Measurements from ENCODE around the gene MACROD2.

Gene MACROD2

DNA sequence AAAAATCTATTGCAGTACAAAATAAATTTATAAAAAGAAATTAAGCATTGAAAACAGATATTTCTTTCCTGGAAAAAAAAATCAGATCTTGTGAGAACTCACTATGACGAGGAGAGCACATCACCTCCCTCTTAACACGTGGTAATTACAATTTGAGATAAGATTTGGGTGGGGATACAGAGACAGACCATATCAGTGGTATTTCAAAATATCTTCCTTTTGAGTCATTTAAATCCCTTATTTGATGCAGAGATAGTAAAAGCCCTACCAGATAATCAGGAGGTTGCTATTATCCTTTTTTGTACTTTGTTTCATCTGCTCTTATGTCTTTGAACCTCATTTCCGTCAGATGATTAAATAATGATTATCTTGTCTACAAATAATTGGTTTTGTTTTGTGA is 1777.5 kb downstream of the MACROD2 start:
- no peak for ATAC-seq

DNA sequence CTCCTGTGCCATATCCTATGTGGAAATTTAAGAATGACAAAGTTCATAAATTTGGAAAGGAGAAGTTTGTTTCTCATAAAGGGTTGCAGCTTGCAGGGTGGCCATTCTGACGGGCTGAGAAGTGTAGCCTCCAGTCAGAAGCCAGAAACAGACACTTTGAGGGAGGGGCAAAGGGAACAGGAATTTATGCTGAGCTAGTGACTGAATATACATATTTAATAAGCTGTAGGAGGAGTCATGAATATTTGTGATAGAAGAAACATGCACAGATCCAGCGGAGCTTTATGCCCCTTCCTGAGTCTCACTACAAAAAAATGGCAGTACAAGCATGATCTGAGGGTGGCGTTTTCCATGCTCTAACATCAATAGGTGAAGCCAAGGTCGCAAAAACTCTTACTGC is 1779.6 kb downstream of the MACROD2 start:
- ATAC-seq: no peak
- TF ChIP-seq, protein P1, sequence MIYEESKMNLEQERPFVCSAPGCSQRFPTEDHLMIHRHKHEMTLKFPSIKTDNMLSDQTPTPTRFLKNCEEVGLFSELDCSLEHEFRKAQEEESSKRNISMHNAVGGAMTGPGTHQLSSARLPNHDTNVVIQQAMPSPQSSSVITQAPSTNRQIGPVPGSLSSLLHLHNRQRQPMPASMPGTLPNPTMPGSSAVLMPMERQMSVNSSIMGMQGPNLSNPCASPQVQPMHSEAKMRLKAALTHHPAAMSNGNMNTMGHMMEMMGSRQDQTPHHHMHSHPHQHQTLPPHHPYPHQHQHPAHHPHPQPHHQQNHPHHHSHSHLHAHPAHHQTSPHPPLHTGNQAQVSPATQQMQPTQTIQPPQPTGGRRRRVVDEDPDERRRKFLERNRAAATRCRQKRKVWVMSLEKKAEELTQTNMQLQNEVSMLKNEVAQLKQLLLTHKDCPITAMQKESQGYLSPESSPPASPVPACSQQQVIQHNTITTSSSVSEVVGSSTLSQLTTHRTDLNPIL (CRISPR knock-in tag; IDR thresholded peaks at IDR 0.05; ENCODE audit: low read depth): no peak
- TF ChIP-seq CSDC2 (CRISPR knock-in tag; IDR thresholded peaks at IDR 0.05): no peak
- TF ChIP-seq, protein P2, sequence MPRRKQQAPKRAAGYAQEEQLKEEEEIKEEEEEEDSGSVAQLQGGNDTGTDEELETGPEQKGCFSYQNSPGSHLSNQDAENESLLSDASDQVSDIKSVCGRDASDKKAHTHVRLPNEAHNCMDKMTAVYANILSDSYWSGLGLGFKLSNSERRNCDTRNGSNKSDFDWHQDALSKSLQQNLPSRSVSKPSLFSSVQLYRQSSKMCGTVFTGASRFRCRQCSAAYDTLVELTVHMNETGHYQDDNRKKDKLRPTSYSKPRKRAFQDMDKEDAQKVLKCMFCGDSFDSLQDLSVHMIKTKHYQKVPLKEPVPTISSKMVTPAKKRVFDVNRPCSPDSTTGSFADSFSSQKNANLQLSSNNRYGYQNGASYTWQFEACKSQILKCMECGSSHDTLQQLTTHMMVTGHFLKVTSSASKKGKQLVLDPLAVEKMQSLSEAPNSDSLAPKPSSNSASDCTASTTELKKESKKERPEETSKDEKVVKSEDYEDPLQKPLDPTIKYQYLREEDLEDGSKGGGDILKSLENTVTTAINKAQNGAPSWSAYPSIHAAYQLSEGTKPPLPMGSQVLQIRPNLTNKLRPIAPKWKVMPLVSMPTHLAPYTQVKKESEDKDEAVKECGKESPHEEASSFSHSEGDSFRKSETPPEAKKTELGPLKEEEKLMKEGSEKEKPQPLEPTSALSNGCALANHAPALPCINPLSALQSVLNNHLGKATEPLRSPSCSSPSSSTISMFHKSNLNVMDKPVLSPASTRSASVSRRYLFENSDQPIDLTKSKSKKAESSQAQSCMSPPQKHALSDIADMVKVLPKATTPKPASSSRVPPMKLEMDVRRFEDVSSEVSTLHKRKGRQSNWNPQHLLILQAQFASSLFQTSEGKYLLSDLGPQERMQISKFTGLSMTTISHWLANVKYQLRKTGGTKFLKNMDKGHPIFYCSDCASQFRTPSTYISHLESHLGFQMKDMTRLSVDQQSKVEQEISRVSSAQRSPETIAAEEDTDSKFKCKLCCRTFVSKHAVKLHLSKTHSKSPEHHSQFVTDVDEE (CRISPR knock-in tag; IDR thresholded peaks at IDR 0.05): no peak
- no peak for TF ChIP-seq ZC3H10 (CRISPR knock-in tag; IDR thresholded peaks at IDR 0.05)
- TF ChIP-seq ZFP30 (CRISPR knock-in tag; IDR thresholded peaks at IDR 0.05): no peak
- TF ChIP-seq PPARA (CRISPR knock-in tag; IDR thresholded peaks at IDR 0.05; ENCODE audit: borderline replicate concordance): no peak
- TF ChIP-seq RARB (CRISPR knock-in tag; IDR thresholded peaks at IDR 0.05): no peak
- no peak for TF ChIP-seq SNAI2 (CRISPR knock-in tag; IDR thresholded peaks at IDR 0.05)
- no peak for TF ChIP-seq ARNTL (CRISPR knock-in tag; IDR thresholded peaks at IDR 0.05; ENCODE audit: borderline replicate concordance, low read depth)
- TF ChIP-seq OSR1 (CRISPR knock-in tag; IDR thresholded peaks at IDR 0.05): no peak
- TF ChIP-seq, protein P3, sequence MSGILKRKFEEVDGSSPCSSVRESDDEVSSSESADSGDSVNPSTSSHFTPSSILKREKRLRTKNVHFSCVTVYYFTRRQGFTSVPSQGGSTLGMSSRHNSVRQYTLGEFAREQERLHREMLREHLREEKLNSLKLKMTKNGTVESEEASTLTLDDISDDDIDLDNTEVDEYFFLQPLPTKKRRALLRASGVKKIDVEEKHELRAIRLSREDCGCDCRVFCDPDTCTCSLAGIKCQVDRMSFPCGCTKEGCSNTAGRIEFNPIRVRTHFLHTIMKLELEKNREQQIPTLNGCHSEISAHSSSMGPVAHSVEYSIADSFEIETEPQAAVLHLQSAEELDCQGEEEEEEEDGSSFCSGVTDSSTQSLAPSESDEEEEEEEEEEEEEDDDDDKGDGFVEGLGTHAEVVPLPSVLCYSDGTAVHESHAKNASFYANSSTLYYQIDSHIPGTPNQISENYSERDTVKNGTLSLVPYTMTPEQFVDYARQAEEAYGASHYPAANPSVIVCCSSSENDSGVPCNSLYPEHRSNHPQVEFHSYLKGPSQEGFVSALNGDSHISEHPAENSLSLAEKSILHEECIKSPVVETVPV (CRISPR knock-in tag; IDR thresholded peaks at IDR 0.05): no peak
- TF ChIP-seq BACH2 (CRISPR knock-in tag; IDR thresholded peaks at IDR 0.05; ENCODE audit: borderline replicate concordance): no peak

More for the DNA sequence above, 1777.5 kb downstream of the MACROD2 start:
- TF ChIP-seq, protein P4, sequence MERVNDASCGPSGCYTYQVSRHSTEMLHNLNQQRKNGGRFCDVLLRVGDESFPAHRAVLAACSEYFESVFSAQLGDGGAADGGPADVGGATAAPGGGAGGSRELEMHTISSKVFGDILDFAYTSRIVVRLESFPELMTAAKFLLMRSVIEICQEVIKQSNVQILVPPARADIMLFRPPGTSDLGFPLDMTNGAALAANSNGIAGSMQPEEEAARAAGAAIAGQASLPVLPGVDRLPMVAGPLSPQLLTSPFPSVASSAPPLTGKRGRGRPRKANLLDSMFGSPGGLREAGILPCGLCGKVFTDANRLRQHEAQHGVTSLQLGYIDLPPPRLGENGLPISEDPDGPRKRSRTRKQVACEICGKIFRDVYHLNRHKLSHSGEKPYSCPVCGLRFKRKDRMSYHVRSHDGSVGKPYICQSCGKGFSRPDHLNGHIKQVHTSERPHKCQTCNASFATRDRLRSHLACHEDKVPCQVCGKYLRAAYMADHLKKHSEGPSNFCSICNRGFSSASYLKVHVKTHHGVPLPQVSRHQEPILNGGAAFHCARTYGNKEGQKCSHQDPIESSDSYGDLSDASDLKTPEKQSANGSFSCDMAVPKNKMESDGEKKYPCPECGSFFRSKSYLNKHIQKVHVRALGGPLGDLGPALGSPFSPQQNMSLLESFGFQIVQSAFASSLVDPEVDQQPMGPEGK (CRISPR knock-in tag; IDR thresholded peaks at IDR 0.05; ENCODE audit: borderline replicate concordance): no peak
- no peak for TF ChIP-seq ZFP30 (CRISPR knock-in tag; IDR thresholded peaks at IDR 0.05)
- TF ChIP-seq ISL1 (CRISPR knock-in tag; IDR thresholded peaks at IDR 0.05): peak; percentile 48; the same call in 1 of the 2 replicates
- TF ChIP-seq ARNTL (CRISPR knock-in tag; IDR thresholded peaks at IDR 0.05; ENCODE audit: borderline replicate concordance, low read depth): no peak

DNA sequence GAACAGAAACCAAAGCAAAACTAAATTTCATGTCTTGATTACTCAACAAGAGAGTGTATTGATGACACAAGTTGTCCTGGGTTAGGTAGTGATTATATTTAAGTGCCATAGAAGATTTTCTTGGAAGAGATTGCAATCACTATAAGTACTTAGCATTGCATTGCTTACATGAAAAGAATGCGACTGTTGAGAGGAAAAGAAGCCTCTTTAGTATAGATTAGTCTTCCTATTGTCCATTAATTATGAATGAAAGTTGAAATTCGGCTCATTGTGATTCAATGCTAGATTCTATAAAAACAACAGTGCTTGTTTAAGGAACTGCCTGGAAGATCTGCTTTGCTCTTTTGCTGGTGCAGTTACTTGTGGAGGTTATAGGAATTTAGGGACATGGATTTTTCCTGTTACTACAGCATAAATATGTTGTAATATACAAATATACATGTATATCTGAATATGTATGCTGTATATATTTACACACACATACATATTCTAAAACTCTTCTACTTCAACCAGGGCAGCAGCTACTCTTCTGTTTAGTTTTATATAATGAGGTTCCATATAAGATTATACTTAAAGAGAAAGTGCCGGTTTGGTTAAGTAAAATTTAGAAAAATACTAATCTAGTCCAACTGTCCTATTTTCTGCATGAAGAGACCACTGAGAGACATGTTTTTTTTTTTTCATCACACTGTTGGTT is 1781.6 kb downstream of the MACROD2 start:
- TF ChIP-seq ISL1 (CRISPR knock-in tag; IDR thresholded peaks at IDR 0.05): peak; percentile 83
- TF ChIP-seq ZC3H10 (CRISPR knock-in tag; IDR thresholded peaks at IDR 0.05): no peak
- TF ChIP-seq, protein P5, sequence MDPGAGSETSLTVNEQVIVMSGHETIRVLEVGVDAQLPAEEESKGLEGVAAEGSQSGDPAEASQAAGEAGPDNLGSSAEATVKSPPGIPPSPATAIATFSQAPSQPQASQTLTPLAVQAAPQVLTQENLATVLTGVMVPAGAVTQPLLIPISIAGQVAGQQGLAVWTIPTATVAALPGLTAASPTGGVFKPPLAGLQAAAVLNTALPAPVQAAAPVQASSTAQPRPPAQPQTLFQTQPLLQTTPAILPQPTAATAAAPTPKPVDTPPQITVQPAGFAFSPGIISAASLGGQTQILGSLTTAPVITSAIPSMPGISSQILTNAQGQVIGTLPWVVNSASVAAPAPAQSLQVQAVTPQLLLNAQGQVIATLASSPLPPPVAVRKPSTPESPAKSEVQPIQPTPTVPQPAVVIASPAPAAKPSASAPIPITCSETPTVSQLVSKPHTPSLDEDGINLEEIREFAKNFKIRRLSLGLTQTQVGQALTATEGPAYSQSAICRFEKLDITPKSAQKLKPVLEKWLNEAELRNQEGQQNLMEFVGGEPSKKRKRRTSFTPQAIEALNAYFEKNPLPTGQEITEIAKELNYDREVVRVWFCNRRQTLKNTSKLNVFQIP (CRISPR knock-in tag; IDR thresholded peaks at IDR 0.05; ENCODE audit: borderline replicate concordance, low read depth): no peak
- no peak for TF ChIP-seq ZNF565 (CRISPR knock-in tag; conservative IDR thresholded peaks at IDR 0.05; ENCODE audit: low read depth)
- TF ChIP-seq ARNTL (CRISPR knock-in tag; IDR thresholded peaks at IDR 0.05; ENCODE audit: borderline replicate concordance, low read depth): no peak
- TF ChIP-seq, protein P2 (CRISPR knock-in tag; IDR thresholded peaks at IDR 0.05): no peak
- ATAC-seq: no peak
